GM19372 (cell line): ENCODE measurements around the gene PPP3CA.
"Not testable (repeated sequence)": the region's sequence is repeated elsewhere in the genome, so short reads cannot be mapped to it uniquely, and the experiment has no call there.

Source experiments
- ATAC-seq: cut with Tn5 transposase; IDR thresholded peaks from one replicate; pipeline ENCODE4 v1.9.1; 2021; ENCODE audit warnings: mild to moderate bottlenecking, low read depth, moderate library complexity; ENCODE audit not compliant: unreplicated experiment

Gene PPP3CA

DNA sequence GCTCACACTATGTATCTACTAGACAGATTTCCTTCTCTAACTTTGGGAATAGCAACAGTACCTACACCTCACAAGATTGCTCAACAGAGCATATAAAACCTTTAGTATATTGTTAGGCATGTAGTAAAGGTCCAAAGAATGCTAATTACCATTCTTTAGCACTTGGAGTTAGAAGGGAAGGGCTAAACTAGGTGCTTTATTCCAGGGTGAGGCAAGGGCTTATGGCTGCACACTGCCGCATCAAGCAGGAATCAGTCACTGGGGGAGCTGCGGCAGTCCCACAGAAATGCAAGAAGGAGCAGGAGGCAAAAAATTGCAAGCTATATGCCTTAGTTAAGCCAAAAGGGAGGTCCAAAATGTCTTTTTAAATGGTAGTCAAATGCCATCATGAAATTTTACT is 162.7 kb downstream of the PPP3CA start:
- no peak for ATAC-seq

DNA sequence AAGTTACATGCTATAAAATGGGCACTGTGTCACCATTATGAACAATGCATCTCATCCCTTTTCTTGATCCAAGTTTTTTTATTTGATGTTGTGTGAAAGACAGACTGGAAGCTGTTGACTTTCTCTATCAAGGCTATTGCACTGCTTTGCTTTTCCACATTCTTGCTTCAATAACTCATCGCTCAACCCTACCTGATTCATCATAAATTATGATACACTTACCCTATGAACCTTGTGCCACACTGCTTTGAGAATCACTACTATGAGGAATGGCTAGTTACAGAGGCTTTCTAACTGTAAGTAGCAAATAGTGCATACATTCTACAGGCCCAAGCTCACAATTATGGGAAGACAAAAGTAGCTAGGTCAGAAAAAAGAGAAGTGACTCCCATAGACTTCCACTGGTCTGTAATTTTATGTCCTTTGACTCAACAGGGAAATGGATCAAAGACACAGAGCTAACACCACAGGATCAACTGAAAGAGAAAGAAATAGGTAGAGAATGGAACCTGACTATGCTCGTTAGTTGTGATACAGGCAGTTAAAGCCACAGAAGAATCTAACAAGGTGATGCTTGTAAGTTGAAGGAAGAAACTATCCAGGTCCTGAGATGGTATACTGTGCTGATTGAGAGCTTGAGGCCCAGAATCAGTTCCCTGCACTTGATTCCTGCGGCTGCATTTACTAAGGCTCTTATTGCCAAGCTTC is 163.5 kb downstream of the PPP3CA start:
- ATAC-seq: no peak

DNA sequence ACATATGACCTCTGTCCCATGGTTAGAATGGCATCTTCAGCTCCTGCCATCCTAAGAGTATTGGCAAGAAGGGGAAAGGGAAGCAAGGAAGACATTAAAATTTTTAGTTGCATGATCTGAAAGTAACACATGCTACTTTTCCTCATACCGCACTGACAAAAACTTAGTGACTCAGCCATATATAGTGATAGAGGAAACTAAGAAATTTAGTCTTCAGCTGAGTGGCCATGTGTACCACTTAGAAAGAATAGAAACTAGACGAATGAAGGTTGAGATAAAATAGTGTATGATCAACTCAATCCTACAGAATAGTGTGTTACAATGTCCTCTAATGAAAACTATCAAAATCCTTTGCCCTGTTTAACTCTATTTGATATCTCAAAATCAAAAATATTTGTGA is 164.1 kb downstream of the PPP3CA start:
- ATAC-seq: no peak

DNA sequence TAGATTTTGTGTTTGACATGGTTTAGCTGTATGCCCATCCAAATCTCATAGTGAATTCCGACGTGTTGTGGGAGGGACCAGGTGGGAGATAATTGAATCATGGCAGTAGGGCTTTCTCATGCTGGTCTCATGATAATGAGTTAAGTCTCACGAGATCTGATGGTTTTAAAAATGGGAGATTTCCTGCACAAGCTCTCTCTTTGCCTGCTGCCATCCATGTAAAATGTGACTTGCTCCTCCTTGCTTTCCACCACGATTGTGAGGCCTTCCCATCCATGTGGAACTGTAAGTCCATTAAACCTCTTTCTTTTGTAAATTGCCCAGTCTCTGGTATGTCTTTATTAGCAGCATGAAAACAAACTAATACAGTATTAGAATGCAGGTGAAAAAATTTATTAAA is 164.6 kb downstream of the PPP3CA start:
- not testable (repeated sequence) for ATAC-seq

DNA sequence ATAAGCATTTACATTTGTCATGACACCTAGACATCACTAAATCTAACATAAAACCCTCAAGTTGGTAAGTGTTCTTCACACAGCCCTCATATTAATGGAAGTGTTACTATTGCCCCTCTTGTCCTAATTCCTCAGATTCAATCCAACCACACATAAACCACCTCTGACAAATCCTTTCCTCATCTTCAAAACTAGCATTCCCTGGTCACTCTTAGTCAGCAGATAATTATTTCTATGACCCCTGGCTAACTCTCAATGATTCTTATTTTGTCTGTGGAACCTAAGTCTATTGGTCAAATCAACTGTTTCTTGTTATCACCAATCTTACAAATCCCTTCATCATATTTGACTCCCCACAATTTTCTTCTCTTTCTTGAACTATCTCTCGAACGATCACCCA is 168.6 kb downstream of the PPP3CA start:
- no peak for ATAC-seq

DNA sequence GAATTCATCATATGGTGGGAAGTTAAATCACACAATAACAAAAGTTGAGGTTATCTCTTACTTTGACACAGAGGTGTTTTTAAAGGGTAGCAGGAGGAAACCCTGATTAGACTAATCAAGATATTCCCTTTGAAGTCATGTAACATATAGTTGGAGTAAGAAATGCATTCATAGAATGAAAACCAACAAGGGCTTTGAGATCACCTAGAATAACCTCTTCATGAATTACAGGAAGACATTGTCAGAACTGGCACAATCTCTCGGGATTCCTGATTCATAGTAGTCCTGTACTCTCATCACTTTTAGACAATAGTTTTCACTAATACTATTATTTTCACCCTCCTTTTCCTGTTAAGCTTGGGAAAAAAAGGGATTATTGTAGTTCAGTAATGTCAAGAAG is 170.2 kb downstream of the PPP3CA start:
- ATAC-seq: no peak

DNA sequence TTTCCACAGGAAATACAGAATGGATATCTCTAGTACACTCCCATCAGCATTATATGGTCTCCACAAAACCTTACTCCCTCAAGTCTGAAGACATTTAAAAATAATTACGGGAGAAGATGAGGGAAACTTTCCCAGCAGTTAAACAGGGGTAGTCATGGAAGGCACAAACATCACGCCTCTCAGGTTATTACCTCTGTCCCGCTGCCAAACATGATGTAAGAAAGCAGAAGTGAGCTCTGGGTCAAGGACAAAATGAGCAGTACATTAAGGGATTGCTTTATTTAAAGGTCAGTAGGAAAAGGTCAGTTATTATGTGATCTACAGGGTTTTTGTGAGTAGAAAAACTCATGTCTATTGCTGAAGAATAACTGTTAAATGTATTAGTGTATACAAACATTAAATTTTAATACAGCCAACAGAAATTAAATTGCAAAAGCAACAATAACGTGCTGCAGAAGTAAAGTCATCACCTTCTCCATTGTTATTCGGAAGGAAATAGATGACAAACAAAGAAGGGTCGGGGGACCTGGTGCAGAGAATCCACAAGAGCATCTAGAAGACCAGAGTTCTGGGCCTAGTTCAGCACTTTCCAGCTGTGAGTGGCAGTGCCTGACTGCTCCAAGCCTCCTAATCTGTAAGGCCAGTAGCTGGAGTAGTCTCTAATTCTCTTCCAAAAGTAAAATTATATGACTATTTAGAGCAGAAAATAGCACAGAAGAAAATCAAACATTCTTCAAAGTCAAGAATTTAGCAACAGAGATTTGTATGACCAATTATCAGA is 171.2 kb downstream of the PPP3CA start:
- no peak for ATAC-seq

DNA sequence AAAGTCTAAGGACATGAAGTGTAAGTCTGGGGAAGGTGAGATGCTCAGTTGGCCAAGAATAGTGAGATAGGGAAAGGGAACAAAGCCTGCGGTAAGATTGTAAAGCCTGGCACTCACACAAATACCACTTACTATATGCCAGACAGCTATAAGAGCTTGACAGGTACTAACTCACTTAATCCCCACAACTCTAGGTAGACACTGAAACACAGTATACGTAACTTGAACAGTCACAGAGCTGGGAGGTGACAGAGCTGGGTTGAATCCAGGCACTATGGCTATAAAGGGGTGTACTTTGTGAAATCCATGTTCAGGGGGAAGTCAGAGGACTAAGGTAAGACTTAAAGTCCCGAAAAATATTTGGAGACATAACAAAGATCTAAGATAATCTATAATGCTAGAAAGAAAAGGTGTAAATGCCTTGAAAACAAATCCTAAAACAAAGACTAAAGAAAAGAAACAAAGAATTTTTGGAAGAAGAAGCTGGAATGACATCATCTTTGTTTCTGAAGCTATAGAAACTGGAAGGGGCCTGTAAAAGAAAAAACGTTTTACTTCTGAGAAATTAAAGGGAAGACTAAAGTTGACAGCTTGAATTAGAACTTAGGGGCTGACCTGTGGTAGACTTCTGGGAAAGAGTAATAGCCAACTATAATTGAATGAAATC is 172.5 kb downstream of the PPP3CA start:
- ATAC-seq: no peak

DNA sequence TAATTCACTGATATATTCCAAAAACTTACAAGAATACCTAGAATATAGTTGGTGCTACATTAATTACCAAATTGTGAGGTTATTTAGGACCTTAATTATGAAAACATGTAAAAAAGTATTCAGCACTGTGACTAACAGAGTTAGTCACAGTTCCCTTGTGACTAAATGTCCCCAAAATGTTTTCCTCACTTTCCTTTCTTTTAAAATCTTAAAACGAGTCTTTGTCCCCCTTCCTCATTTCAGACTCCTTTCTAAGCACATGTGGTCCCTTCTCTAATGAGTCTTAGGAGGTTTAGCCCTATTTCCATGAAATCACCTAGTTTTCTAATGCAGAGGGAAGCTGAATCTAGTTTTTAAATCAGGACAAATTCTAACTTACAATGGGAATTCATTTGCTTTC is 175.0 kb downstream of the PPP3CA start:
- ATAC-seq: no peak

DNA sequence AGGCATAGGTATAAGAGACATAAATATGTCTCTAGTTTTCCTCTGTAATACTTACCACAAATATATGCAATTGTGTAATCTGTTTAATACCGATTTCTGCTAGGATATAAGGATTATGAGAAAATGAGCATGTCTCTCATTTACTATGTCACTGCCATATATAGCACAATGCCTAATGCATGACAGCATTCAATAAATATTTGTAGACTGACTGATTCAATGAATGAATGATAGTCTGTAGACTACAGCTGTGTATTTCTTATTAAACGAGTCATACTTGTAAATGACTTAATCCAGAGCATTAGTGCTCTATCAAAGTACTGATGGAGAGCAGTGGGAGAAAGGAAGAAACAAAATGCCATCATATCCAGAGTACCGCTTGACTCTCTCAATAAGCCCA is 175.6 kb downstream of the PPP3CA start:
- no peak for ATAC-seq

DNA sequence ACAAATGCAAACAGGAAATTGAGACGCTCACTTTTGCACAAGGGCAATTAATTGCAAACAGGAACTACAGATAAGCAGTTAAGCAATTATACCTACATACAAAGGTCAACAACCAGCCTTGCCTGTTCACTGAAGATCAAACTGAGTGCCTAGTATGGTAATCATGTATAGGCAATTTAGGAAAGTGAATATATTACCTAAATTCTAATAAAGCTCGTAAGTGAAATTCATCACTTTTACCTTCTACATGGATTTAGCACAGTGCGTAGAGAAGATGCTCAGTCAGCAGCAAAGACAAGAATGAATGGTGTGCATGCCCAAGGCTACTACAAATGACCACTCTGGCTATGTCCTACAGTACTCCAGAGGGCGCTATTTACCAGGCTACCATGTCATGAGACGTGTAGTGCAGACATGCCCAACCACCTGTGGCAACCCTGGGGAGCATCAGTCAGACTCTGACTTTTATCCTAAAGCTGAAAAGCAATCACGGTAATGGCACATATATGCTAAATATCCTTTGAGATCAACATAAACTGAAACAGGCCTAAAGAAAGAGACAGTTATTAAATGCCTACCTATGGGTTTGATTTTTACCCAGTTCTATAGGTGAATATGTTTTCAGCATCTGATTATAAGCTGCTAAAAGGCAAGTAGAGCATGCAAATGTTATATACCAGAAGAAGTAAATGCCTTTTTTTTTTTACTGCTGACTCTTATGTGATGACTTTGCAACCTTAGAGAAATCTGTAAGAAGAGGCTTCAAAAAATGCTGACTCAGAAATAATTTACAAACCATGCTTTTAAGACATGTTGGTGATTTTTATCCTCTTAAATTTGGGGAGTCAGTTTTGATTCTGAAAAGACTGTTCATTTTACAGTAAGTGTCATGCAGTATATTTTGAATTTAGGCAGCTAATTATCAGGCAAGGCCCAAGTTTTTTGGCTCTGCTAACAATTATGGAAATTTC is 178.0 kb downstream of the PPP3CA start:
- ATAC-seq: peak; percentile 99

DNA sequence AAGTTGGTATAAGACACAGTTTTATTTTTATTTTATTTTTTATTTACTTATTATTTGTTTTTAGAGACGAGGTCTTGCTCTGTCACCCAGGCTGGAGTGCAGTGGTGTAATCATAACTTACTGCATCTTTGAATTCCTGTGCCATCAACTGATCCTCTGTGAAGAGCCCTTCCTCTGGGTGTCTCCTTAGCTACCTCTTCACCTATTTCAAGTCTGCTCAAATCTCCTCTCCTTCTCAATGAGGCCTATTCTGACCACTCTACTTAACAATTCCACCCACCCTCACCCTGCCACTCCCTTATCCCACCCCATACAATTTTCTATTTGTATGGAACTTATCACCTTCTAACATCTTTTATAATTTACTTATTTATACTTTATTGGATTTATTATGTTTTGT is 183.4 kb downstream of the PPP3CA start:
- ATAC-seq: no peak

DNA sequence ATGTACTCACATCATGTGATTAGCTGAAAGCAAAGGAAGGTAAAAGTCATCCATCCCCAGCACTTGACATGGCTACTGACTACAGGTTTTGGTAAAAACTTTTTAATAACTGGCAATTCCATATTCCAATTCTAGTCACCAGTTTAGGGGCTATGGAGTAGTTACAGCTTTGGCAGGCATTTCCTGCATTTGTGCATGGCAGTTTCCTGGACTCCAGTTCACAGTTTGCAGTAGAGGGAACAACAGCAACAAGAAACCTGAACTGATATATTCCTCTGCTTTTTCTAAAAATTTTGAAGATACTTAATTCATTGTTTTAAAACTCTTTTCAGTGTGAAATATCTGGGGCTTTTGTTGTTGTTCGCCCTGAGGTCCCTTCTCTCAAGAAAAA is 184.3 kb downstream of the PPP3CA start:
- ATAC-seq: no peak

DNA sequence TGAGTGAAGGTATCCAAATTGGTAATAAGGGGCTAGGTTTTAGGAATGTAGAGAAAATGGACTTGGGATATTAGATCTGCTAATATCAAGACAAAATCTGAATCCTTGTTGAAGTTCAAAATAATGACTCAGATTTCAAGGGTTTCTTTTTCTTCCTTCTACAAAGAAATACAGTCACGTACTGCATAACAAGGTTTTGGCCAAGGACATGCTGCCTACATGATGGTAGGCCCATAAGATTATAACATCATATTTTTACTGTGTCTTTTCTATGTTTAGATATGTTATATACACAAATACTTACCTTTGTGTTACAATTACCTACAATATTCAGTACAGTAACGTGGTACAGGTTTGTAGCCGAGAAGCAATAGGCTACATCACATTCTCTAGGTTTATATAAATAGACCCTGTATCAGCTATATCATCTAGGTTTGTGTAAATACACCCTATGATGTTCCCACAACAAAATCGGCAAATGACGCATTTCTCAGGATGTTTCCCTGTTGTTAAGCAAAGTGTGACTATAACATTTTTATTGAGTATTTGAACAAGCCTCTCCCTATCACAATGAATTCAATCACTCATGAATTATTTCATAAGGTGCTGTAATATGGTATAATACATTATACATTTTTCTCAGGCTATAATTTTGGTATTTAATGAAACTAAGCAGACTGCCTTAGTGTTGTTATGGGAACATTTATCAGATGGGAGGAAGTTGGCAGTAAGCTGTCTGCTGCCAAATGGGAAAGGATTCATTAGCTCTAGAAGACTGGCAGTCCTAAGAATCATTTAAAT is 186.3 kb downstream of the PPP3CA start:
- no peak for ATAC-seq

DNA sequence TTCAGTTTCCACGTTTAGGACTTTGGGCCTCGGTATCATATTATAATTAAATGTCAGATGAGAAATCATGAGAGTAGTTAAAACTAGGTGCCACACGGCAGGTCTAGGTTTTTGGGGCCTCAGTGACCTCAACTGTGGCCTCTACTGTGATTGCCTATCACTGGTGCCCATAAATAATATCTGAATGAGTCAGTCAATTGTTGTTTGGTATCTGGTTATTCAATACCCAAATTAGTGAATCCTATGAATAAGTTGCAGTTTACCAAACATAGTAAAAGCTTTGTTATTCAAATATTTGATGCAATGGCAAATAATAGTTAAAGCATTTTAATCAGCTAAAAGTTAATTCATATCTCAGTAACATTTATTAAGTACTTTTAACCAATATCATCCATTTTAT is 188.8 kb downstream of the PPP3CA start:
- no peak for ATAC-seq

DNA sequence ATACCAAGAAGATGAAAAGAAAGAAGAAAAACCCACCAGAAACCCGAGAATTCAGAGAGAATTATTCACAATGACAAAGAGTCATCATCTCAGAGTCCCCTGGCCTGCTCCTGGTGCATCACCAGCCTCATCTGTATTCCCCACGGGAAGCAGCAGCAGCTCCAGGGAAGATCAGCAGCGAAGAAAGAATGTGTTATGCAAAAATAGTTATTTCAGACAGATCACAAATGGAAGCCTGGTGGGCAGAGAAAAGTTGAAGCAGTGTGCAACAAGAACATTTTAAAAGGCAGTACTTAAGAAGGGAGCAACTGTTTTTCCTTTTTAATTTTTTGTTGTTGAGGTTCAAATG is 189.2 kb downstream of the PPP3CA start:
- ATAC-seq: no peak

DNA sequence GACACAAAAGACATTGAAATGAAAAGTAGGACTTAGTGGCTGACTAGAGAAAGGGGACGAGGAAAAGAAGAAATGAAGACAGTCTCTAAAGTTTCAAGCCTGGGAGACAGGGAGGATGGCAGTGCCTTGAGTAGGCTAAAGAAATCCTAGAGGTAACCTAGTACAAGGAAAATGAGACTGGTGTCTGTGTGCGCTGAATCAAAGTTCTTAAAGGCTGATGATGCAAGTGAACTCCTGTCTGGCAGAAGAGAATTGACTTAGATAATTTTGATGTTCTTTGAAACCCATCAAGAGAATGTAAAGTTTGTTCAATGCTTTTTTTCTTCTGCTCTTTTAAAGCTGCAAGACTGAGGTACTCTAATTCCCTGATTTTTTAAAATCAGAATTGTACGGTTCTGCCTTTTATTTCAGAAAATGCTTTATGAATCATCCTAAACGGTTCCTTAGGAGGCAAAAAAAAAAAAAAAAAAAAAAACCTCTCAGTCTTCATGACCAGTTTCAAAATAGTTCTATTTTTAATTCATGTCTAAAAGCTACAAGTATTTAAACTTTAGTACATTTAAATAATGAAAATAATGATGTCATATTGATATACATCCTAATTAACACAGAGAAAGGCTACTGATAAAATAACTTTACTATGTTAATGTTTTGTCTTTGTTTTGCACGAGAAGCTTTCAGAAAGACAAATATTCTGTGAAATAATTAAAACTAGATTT is 189.8 kb downstream of the PPP3CA start:
- no peak for ATAC-seq

DNA sequence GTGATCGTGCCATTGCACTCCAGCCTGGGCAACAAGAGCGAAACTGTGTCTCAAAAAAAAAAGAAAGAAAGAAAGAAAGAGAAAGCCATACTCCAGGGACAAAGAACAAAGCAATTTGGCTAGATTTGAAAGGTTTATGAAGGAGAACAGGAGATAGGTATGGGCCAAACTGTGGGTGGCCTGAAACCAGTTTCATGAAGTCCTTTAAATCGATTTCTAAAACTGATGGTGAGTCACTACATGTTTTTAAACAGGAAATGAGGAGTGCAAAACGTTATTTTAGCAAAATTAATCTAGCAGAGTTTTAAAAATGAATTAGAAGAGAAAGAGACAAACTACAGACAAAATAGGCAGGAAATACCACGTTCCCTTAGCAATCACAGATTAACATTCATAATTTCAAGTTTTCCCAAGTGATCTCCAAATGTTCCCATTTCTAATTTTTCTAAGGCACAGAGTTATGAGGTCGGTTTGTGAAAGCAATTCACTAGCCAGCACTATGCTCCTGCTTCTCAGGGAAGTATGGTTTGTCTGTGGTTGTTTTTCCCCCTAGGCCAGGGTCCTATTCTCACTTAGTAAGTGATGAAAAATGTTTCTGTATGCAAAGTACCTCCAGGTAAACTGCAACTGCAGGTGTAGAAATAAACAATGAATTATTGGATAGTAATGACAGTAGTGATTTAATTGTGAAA is 190.6 kb downstream of the PPP3CA start:
- ATAC-seq: no peak

DNA sequence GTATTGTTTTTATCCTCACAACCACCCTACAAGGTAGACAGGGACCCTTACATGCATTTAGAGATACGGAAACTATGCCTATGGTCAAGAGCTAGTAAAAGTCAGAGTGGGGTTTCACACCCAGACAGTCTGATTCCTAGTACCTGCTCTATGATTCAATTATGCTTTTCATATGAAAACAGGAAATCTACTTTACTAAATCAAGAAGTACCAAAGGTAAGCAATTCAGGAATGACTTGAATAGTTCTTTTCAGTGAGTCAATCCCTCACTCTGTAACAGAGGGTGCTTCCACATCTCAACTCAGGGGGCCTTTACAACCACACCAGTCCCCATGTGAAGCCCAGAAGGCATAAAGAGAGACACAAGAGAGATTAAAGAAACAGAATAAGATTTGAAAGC is 191.4 kb downstream of the PPP3CA start:
- ATAC-seq: no peak
